ENCODE data around the gene ANKRD2.
"Not testable (repeated sequence)": the region's sequence is repeated elsewhere in the genome, so short reads cannot be mapped to it uniquely, and the experiment has no call there.

The ANKRD2 gene, protein sequence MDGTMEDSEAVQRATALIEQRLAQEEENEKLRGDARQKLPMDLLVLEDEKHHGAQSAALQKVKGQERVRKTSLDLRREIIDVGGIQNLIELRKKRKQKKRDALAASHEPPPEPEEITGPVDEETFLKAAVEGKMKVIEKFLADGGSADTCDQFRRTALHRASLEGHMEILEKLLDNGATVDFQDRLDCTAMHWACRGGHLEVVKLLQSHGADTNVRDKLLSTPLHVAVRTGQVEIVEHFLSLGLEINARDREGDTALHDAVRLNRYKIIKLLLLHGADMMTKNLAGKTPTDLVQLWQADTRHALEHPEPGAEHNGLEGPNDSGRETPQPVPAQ

DNA sequence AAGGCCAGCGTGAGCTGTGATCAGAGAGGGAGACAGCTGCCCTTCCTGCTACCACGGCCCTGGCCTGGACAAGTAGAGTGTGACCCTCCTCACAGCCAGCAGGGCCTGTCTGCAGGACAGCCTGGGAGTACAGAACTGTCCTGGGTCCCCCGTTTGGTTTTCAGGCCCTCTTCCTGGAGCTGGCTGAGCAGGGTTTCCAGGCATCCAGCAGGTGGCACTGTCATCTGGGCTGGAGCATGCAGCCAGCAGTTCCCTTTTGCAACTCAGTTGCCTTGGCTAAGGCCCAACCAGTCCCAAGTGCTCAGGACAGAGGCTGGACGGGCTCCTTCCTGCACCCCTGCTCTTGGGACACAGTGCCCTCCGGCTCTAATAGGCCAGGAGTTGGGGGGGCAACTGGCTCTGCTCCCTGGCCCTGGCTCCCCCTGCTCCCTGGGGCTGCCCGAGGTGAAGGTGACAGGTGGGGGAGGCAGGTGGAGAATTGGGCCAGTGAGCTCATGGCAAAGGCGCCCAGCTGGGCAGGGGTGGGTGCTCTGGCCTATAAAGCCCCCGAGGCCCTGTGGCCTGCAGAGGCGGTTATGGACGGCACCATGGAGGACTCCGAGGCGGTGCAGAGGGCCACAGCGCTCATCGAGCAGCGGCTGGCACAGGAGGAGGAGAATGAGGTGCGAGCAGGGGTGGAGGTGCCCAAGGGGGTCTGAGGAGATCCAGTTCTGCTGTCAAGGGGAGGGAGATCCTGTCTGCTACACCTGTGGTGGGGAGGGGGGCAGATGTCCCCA lies at the start of gene ANKRD2:
Gene ANKRD2, plus strand, starts transcription at position 566 of the 776 bp plus-strand sequence. Its CDS starts 10 bp downstream, at position 576.
- peak; percentile 78 for DNase-seq (ENCODE audit: low read depth)

DNA sequence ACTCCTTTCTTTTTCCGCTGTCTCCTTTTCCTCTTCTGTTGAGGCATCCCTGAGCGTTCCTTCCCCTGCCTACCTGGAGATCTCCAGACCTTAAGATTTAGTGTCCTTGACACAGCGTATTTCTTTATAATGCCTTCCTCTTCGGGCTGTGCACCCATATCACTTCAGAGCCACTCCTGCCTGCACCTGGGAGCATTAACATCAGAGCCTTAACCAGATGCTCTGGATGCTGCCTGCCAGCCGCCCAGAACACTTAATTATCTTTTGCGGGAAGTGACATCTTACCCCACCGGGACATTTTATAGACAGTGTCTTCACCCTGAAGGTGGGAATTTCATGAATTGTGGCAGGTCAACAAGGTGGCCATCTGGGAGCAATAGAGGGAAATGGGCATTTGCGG lies 49.6 kb upstream of the ANKRD2 start:
- no peak for DNase-seq (ENCODE audit: low read depth)

DNA sequence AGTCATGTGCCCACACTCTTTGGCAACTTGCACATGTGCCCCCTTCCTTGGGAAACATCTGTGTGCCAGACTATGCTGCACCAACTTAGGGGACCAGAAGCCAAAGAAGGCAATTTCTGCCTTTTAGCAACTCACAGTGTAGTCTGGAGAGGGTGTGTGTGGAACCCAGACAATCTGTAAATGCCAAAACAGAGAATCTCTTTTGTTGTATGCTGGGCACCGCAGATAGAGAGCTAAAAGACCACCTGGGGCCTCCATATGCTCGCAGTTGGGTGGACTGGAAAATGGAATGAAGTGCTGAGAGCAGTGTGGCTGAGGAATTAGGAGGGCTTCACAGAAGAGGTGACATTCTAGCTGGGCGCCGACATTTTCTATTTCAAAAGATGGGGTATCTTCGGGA lies 47.5 kb upstream of the ANKRD2 start:
- DNase-seq (ENCODE audit: low read depth) = no peak

DNA sequence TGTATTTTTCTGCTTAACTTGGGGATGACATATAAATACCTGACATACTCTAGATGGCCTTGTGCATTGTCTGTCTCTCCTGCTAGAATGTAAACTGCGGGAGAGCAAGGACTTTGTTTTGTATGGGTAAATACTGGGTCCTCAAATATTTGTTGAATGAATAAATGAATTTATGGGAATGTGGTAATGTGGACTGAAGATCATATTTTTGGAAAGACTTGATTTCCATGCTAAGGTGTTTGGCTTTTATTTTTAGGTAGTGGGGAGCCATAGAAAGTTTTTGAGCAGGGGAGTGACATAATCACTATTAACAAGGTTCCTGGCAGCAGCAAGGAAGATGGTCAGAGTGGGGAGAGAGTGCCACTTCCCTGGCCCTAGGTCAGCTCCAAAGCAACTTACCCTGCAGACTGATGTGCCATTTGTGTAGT lies 46.9 kb upstream of the ANKRD2 start:
- DNase-seq (ENCODE audit: low read depth) = no peak

DNA sequence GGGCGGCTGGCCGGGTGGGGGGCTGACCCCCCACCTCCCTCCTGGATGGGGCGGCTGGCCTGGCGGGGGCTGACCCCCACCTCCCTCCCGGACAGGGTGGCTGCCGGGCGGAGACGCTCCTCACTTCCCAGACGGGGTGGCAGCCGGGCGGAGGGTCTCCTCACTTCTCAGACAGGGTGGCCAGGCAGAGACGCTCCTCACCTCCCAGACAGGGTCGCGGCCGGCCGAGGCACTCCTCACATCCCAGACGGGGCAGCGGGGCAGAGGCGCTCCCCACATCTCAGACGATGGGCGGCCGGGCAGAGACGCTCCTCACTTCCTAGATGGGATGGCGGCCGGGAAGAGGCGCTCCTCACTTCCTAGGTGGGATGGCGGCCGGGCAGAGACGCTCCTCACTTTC lies 43.7 kb upstream of the ANKRD2 start:
- DNase-seq (ENCODE audit: low read depth) = not testable (repeated sequence)

DNA sequence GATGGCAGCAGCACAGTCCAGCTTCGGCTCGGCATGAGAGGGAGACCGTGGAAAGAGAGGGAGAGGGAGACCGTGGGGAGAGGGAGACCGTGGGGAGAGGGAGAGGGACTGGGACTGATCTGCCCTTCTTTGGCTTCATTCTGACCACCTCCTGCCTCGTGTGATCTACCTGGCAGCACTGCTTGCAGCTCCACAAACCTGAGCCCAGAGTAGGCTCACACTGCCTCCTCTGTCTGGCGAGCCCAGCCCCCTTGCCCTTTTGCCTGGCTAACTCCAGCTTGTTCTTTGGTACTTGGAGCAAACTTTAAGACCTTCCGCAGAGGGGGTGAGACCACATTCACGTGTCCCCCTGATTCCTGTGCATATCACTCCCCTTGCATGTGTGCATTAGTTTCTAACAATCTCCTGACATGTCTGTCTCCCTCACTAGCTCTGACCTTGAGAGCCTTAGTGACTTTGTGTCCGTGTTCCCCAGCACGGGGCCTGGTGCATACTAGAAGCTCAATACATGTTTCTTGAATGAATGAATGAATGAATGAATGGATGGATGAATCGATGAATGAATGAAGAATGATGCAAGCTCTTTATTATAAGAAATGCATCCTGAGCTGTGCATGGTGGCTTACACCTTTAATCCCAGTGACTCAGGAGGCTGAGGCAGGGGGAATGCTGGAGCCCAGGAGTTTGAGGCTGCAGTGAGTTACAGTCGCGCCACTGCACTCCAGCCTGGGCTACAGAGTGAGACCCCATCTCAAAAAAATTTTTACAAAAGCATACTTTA lies 42.7 kb upstream of the ANKRD2 start:
- no peak for DNase-seq (ENCODE audit: low read depth)

DNA sequence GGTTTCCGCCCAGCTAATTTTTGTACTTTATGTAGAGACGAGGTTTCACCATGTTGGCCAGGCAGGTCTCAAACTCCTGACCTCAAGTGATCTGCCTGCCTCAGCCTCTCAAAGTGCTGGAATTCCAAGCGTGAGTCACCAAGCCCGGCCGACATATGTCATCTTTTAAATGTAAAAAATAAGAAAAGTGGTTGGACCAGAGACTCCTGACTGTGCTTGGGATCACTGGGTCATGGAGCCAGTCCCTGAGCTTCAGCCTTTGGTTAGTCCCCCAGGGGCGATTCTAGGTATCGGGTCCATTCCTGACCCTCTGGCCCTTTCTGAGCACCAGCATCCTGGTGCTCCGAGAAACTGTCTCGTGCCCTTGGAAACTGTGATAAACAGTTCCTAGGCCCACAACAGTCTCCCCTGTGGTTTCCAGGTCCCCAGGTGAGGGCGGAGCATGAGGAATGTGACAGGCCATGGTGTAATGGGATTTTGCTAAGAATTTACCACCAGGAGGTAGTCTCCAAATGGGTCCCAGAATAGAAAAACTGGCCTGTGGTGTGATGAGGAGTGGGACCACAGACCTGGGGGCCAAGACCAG lies 41.1 kb upstream of the ANKRD2 start:
- peak; percentile 74 for DNase-seq (ENCODE audit: low read depth)

DNA sequence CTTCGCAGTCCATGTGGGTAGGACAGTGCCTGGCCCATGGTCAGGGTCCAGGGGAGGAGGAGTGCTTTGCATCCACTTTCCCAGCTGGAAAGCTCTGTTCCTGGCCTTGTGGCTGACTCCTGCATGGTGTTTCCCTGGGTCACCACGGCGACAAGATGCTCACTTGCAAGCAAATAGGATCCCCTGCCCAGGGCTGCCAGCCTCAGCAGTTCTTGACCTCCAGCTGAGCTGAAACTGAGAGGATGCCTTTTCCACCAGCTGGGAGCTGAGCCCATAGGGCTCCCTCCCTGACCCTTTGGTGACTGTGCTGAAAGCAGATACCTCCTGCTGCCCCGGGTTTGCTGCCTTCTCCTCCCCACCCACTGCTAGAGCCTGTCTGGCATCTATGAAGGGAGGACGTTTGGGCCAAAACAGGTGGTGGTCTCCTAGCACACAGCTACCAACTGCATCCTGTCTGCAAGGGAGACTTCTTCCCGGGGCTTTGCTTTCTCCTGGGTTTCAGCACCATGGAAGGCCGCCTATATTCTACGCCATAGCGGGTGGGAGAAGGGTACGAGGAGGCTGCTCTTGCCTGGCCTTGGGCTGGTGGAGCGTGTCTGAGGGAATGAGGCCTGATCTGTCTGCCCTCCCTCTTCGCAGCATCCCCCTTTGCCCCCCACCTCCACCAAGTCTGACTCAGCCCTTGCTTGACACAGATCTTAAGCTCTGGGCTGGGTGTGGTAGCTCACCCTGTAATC lies 39.5 kb upstream of the ANKRD2 start:
- DNase-seq (ENCODE audit: low read depth) = peak; percentile 49

DNA sequence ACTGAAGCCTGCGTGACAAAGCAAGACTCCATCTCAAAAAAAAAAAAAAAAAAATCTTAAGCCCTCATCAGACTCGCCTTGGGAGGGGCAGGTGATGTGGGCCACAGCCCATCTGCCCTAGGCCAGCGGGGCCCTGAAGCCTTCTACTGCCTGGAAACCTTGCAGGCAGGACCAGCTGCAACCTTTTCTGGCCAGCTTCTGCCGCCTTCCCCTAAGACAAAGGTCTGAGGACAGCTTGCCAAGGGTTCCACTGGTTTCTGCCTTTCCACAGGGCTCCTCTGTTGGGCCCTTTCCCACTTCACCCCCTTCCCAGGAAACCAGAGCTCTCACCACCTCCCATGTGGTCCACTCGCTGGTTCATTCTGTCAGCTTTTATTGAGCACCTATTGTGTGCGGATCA lies 38.7 kb upstream of the ANKRD2 start:
- no peak for DNase-seq (ENCODE audit: low read depth)

DNA sequence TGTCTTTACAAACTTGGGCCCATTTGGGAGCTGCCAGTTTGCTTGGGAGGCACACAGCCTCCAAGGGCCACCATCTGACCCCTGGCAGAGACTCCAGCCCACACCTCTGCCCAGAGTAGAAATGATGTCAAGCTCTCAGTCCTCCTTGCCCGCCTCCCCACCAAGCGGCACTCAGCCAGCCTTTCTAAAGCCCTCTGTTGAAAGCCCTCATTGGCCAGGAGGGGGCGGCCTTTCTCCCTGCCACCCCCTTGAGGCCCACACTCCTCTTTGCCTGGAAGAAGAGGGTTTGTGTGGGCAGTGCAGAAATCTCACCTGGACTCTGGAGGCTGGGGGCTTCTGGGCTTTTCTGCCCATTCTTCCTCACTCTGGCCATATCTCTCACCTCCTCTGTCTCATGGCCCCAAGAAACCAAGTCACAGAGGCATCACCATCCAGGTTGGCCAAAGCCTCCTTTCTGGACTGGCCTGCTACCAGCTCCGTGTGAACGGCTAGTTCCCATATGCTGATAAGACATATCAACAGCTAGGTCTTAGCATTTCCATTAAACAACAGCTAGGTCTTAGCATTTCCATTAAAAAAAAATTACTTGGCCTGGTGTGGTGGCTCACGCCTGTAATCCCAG lies 37.7 kb upstream of the ANKRD2 start:
- DNase-seq (ENCODE audit: low read depth) = peak; percentile 53

DNA sequence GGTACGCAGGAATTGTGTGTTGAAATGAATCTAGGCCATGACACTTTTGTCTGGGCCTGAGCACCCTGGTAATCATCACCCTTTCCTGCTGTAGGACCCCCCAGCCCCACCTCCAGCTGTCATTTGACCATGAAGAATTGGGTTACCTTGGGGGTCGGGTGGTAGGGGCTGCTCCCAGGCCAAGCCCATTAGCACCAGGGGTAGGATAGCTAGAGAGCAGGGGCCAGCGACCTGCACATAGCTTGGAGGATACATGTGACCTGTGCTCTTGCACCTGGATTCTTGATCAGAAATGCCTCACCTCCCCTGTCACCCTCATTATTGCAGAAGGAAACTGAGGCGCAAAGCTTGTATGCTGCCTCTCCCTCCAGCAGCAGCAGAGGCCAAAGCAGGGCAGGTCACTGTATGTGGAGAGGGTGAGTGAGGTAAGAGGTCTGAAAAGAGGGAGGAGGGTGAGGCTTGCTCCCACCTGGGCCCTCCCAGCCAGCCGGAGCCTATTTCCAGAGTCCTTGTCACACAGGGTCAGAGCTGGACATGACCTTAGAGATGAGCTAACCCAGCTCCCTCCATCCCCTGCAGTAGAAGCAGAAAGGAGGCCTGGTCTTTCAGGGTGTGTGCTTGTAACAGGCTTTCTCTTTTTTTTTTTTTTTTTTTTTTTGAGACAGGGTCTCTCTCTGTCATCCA lies 35.3 kb upstream of the ANKRD2 start:
- DNase-seq (ENCODE audit: low read depth) = no peak

DNA sequence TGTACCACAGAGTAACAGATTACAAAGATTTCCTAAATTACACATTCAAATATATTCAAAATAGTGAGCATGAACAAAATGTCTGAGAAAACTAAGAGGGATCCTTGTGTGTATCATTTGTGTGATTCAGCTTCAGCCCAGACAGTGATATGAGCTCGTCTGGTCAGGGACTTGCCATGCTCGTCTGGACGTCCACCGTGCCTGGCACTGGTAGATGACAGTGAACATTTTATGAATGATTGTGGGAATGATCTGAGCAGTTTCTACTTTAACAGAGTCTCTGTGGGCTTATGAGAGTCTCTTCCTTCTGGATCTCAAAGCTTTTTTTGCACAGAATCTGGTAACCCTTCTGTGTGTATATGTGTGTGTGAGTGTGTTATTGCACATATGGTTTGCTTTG lies 34.2 kb upstream of the ANKRD2 start:
- peak; percentile 86 for DNase-seq (ENCODE audit: low read depth)

DNA sequence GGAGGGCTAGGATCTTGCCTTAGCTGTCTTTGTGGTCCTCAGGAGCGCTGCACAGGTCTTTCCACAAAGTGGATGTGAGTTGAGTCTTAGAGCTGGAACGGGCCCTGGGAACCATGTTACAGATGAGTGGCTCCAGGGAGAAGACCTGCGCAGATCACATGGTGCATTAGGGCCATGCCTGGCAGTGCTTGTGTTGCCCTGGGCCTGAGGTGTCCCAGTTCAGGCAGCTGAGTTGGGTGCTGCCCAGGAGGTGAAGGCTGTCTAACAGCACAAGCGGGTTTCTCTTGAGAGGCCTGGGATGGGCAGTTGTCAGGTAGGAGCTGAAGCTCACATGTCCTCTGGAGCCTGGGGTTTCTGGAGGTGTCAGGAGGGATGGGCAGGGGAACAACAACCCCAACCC lies 33.7 kb upstream of the ANKRD2 start:
- DNase-seq (ENCODE audit: low read depth) = no peak

DNA sequence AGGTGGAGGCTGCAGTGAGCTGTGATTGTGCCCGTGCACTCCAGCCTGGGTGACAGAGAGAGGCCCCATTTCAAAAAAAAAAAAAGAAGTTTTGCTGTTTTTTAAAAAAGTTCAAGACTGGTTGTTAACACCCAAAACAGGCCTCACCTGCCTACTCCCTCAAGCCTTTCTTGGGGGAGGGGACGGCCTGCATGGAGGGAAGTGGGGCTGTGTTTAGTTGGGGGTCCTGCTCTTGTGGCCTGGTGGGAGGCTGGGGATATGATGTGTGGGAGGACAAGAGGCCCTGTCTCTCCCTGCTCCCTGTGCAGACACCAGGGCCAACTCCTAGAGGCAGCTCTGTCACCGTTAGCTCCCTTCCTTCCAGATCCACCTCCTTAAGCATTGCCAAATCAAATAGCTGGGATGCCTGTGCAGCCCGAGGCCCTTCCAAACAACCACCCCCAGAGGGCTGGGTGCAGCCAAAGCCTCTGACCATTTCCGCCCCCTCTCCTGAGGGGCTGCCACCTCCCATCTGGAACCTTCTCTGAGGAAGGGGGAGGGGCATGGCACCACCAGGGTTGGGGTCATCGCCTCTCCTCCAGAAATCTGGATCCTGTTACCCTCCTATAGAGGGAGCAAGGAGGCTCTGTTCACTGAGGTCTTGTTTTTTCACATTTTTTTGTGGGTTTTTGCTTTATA lies 32.9 kb upstream of the ANKRD2 start:
- peak; percentile 80 for DNase-seq (ENCODE audit: low read depth)

DNA sequence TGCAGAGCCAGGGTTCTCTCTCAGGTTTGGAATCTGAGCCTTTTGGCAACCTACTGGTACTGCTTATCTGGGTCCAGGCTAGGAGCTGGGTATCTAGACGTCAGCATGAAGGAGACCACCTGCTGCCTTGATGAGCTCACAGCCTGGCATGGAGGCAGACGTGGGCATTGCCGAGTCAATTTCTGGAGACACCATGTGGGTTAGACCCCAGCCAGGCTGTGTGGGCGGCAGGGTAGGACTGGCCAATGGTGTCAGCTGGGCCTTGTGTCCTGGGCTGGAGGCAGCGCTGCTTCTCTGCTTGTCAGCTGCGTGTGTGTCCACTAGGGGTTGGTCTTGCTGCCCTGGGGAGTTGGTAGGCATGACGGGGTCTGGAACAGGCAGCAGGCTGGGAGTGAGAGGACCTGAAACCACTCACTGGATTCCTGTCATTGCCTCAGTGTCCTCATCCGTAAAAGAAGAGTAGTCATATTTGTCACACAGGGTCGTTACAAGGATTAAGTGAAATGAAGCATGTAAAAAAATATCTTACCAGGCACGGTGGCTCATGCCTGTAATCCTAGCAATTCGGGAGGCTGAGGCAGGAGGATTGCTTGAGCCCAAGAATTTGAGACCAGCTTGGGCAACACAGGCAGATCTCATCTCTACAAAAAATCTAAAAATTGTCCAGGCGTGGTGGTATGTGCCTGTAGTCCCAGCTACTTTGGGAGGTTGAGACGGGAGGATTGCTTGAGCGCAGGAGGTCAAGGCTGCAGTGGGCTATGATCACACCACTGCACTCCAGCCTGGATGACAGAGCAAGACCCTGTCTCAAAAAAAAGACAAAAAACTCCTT lies 31.7 kb upstream of the ANKRD2 start:
- DNase-seq (ENCODE audit: low read depth) = no peak

DNA sequence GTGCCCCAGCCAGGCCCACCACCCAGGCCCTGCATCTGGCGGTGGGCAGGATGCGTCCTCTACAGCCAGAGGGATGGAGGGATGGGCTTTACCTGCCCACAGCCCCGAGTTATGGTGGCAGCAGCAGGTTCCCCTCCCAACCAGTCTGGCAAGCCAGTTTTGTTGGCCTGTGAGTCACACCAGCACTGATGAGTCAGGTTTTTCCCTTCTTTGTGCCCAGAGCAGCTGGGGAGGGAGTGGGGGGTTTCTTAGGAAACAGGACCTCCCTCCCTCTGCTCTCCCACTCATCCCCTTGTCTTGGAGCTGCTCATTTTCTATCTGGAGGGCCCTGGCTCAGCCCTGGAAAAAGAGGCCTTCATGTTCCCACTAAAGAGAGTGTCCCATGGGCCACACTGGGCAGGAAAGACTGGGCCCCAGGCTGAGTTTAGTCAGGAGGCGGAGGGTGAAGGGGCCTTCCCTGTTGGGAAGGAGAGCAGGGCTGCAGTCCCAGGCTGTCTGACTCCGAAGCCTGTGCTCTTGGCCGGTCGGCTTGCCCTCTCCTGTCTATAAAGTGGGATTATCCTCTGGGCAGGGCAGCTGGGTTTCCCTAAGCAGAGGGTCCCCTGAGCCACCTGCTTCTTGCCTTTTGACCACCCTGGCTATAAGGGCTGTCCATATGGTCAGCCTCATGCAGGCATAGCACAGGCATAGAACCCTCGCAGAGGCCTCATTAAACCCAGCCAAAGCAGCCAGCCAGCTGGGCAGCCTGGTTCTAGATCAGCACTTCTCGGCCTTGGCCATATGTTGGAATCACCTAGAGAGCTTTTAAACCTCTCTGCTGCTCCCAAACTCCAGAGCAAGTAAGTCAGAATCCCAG lies 30.2 kb upstream of the ANKRD2 start:
- DNase-seq (ENCODE audit: low read depth) = peak; percentile 94

DNA sequence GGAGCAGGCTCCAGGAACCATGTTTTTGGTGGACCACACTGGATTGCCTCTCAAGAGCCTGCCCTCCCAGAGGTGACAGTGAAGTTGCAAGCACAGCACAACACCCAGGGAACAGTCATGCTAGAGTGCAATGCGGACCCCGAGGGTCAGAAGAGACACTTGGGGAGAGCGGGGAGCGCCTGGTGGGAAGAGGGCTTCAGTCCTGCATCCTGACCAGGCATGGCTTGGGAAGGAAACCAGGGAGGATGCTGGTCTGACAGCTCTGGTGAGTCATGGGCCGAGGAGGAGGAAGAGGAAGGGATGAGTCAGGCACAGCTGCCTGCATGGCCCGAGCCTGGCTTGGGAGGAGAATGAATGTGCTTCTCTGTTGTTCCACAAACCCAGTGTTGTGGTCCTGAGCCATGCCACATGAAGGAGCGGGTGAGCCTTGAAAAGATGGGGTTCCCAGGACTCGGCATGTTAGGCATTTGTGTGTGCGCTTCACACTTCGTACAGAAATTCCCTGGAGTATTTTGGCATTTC lies 29.5 kb upstream of the ANKRD2 start:
- peak; percentile 98 for DNase-seq (ENCODE audit: low read depth)
